Gastroesophageal sphincter (tissue), 3 donors: ENCODE measurements around the gene TGFB1.

Experiments used
- CTCF ChIP-seq, 4 experiments: fragments of 200-600 bp in 2 of 4; fragments of 450-650 bp in 2 of 4; sonication (generic) in 1 of 4; IDR thresholded peaks; one replicate each; pipeline ENCODE4 v1.5.1; 2017 to 2019; ENCODE audit warnings: antibody characterized with exemption in 4 of 4, mild to moderate bottlenecking in 2 of 4, moderate library complexity in 2 of 4
- EP300 ChIP-seq: sonication (generic); formaldehyde crosslinking; IDR thresholded peaks from one replicate; pipeline ENCODE4 v1.6.1; 2017; ENCODE audit warnings: antibody characterized with exemption, mild to moderate bottlenecking

- TF ChIP-seq EP300 (no peak), CTCF (IDR thresholded peaks at IDR 0.05) (no peak)
These were observed 13.8 kb downstream of the TGFB1 start for GRCh38 chr19:41339936-41340335.
